ENCODE measurements around the gene TMEM181. TPM values are rescaled to one million over a fixed set of nuclear protein-coding genes. Genes with fewer than 3 reads are reported as not detected.
A peak's percentile ranks its signal among the peaks of the same experiment; 100 is the strongest.

The TMEM181 gene
- total RNA-seq, 1 donor from 2014 or later: 28.4 TPM

- peaks cover 5% of the 10 kb centered on the region for H3K4me1 ChIP-seq
- peaks cover 86% of the 10 kb centered on the region for H3K36me3 ChIP-seq
- intact Hi-C loops (cut with DNase I): no loop called here
- H3K4me3 ChIP-seq: no peak overlapping the region
- no peak for TF ChIP-seq CTCF (IDR thresholded peaks at IDR 0.05)
- no peaks in the 10 kb centered on the region for H3K9me3 ChIP-seq
- DNase-seq: no peak
- no peak overlapping the region for H3K27ac ChIP-seq
- no peak for ATAC-seq
- H3K27me3 ChIP-seq (ENCODE audit: low read depth): no peaks in the 10 kb centered on the region
Measured at GRCh38 chr6:158625881-158626305, 66.0 kb downstream of the TMEM181 start.

- Histone ChIP-seq H3K27me3 (ENCODE audit: low read depth) (no peaks in the 10 kb centered on the region), H3K9me3 (no peaks in the 10 kb centered on the region), H3K36me3 (peaks cover 86% of the 10 kb centered on the region), H3K27ac (no peak overlapping the region), H3K4me1 (peaks cover 11% of the 10 kb centered on the region), H3K4me3 (no peak overlapping the region)
- intact Hi-C loops (cut with DNase I): no loop called here
- no peak for ATAC-seq
- TF ChIP-seq CTCF (IDR thresholded peaks at IDR 0.05): no peak
- no peak for DNase-seq
Measured at GRCh38 chr6:158626360-158627167, 66.7 kb downstream of the TMEM181 start.

GRCh38 chr6:158627168-158627939, 67.5 kb downstream of the TMEM181 start:
- H3K27ac ChIP-seq: no peak overlapping the region
- intact Hi-C loops (cut with DNase I): no loop called here
- no peaks in the 10 kb centered on the region for H3K27me3 ChIP-seq (ENCODE audit: low read depth)
- H3K9me3 ChIP-seq: no peaks in the 10 kb centered on the region
- H3K4me1 ChIP-seq: peaks cover 19% of the 10 kb centered on the region
- DNase-seq (no peak), ATAC-seq (no peak)
- no peak overlapping the region for H3K4me3 ChIP-seq
- TF ChIP-seq CTCF (IDR thresholded peaks at IDR 0.05): no peak
- peaks cover 85% of the 10 kb centered on the region for H3K36me3 ChIP-seq

GRCh38 chr6:158627940-158628211, 68.0 kb downstream of the TMEM181 start:
- no peaks in the 10 kb centered on the region for H3K27me3 ChIP-seq (ENCODE audit: low read depth)
- H3K4me1 ChIP-seq: peaks cover 21% of the 10 kb centered on the region
- no peak overlapping the region for H3K27ac ChIP-seq
- H3K36me3 ChIP-seq: peaks cover 87% of the 10 kb centered on the region
- no peak overlapping the region for H3K4me3 ChIP-seq
- ATAC-seq (no peak), DNase-seq (no peak)
- no peak for TF ChIP-seq CTCF (IDR thresholded peaks at IDR 0.05)
- intact Hi-C loops (cut with DNase I): no loop called here
- no peaks in the 10 kb centered on the region for H3K9me3 ChIP-seq

- TF ChIP-seq CTCF (IDR thresholded peaks at IDR 0.05): no peak
- Histone ChIP-seq H3K4me1 (peaks cover 21% of the 10 kb centered on the region), H3K36me3 (peaks cover 91% of the 10 kb centered on the region), H3K4me3 (no peak overlapping the region), H3K27me3 (ENCODE audit: low read depth) (no peaks in the 10 kb centered on the region), H3K9me3 (no peaks in the 10 kb centered on the region), H3K27ac (no peak overlapping the region)
- intact Hi-C loops (cut with DNase I): no loop called here
- ATAC-seq: no peak
- peak; percentile 40 for DNase-seq
Measured at GRCh38 chr6:158628542-158628941, 68.7 kb downstream of the TMEM181 start.

Data from lower lobe of right lung (tissue), 2 donors.